ENCODE results near the gene BHMT.

Gene BHMT

GRCh38 chr5:79076819-79077218, 34.8 kb upstream of the BHMT start:
- DNase-seq (ENCODE audit: low read depth): no peak
- no peak overlapping the region for H3K4me3 ChIP-seq (ENCODE audit: low read length)
- TF ChIP-seq CTCF (conservative IDR thresholded peaks at IDR 0.05; ENCODE audit: low read depth, low read length): no peak

- no peak for DNase-seq (ENCODE audit: low read depth)
- no peak for TF ChIP-seq CTCF (conservative IDR thresholded peaks at IDR 0.05; ENCODE audit: low read depth, low read length)
- no peak overlapping the region for H3K4me3 ChIP-seq (ENCODE audit: low read length)
Observed at GRCh38 chr5:79077680-79078365, 33.8 kb upstream of the BHMT start.

- H3K4me3 ChIP-seq (ENCODE audit: low read length): no peak overlapping the region
- DNase-seq (ENCODE audit: low read depth): no peak
- TF ChIP-seq CTCF (conservative IDR thresholded peaks at IDR 0.05; ENCODE audit: low read depth, low read length): no peak
Observed at GRCh38 chr5:79080804-79081203, 30.8 kb upstream of the BHMT start.

GRCh38 chr5:79081779-79082178, 29.8 kb upstream of the BHMT start:
- no peak for DNase-seq (ENCODE audit: low read depth)
- TF ChIP-seq CTCF (conservative IDR thresholded peaks at IDR 0.05; ENCODE audit: low read depth, low read length): no peak
- H3K4me3 ChIP-seq (ENCODE audit: low read length): no peak overlapping the region

- H3K4me3 ChIP-seq (ENCODE audit: low read length): no peak overlapping the region
- no peak for TF ChIP-seq CTCF (conservative IDR thresholded peaks at IDR 0.05; ENCODE audit: low read depth, low read length)
- DNase-seq (ENCODE audit: low read depth): no peak
Observed at GRCh38 chr5:79086116-79086515, 25.5 kb upstream of the BHMT start.

GRCh38 chr5:79088507-79088906, 23.1 kb upstream of the BHMT start:
- no peak for DNase-seq (ENCODE audit: low read depth)
- no peak overlapping the region for H3K4me3 ChIP-seq (ENCODE audit: low read length)
- TF ChIP-seq CTCF (conservative IDR thresholded peaks at IDR 0.05; ENCODE audit: low read depth, low read length): no peak

- H3K4me3 ChIP-seq (ENCODE audit: low read length): no peak overlapping the region
- no peak for DNase-seq (ENCODE audit: low read depth)
- no peak for TF ChIP-seq CTCF (conservative IDR thresholded peaks at IDR 0.05; ENCODE audit: low read depth, low read length)
Observed at GRCh38 chr5:79091064-79091463, 20.5 kb upstream of the BHMT start.

Measured in retinal pigment epithelial cell (primary cell).